ENCODE results near the gene SHMT2. TPM values are rescaled to one million over a fixed set of nuclear protein-coding genes. Genes with fewer than 3 reads are reported as not detected.

SHMT2 gene
- total and polyA plus RNA-seq, 2 donors from 2014 or later, result 49.3 to 70.1 TPM

GRCh38 chr12:57198329-57198728 lies 31.2 kb upstream of the SHMT2 start:
- no peak for TF ChIP-seq CTCF (IDR thresholded peaks at IDR 0.05; ENCODE audit: borderline replicate concordance, extremely low read depth, insufficient read depth)
- Histone ChIP-seq H3K36me3 (ENCODE audit: control insufficient read depth in 2 of 3, insufficient read depth in 3 of 3, low read length in 3 of 3) (peaks cover 0 to 13% (median 7%) of the 10 kb centered on the region in 3 donors), H3K4me3 (ENCODE audit: low read length in 3 of 3) (no peak overlapping the region), H3K9ac (ENCODE audit: low read length in 3 of 3) (no peak overlapping the region), H3K4me1 (ENCODE audit: control insufficient read depth in 2 of 3, insufficient read depth in 2 of 3, low read depth in 1 of 3, low read length in 3 of 3) (no peaks in the 10 kb centered on the region), H3K9me3 (ENCODE audit: control insufficient read depth in 2 of 3, insufficient read depth in 1 of 3, low read length in 3 of 3) (no peaks in the 10 kb centered on the region), H3K27me3 (ENCODE audit: control insufficient read depth, insufficient read depth, low read length) (no peaks in the 10 kb centered on the region), H3K27ac (ENCODE audit: low read depth in 2 of 2, low read length in 2 of 2) (no peak overlapping the region)
- DNase-seq, result no peak
- intact Hi-C loops (cut with DNase I), result no loop called here
- FAIRE-seq, result no peak

GRCh38 chr12:57199191-57199590 lies 30.3 kb upstream of the SHMT2 start:
- Histone ChIP-seq H3K9ac (ENCODE audit: low read length in 3 of 3) (no peak overlapping the region), H3K4me3 (ENCODE audit: low read length in 3 of 3) (no peak overlapping the region), H3K27me3 (ENCODE audit: control insufficient read depth, insufficient read depth, low read length) (no peaks in the 10 kb centered on the region), H3K27ac (ENCODE audit: low read depth in 2 of 2, low read length in 2 of 2) (no peak overlapping the region), H3K4me1 (ENCODE audit: control insufficient read depth in 2 of 3, insufficient read depth in 2 of 3, low read depth in 1 of 3, low read length in 3 of 3) (no peaks in the 10 kb centered on the region), H3K9me3 (ENCODE audit: control insufficient read depth in 2 of 3, insufficient read depth in 1 of 3, low read length in 3 of 3) (no peaks in the 10 kb centered on the region), H3K36me3 (ENCODE audit: control insufficient read depth in 2 of 3, insufficient read depth in 3 of 3, low read length in 3 of 3) (peaks cover 0 to 9% (median 7%) of the 10 kb centered on the region in 3 donors)
- no peak for TF ChIP-seq CTCF (IDR thresholded peaks at IDR 0.05; ENCODE audit: borderline replicate concordance, extremely low read depth, insufficient read depth)
- FAIRE-seq (no peak), DNase-seq (no peak)
- intact Hi-C loops (cut with DNase I), result no loop called here

GRCh38 chr12:57200497-57200896 lies 29.0 kb upstream of the SHMT2 start:
- Histone ChIP-seq H3K4me3 (ENCODE audit: low read length in 3 of 3) (no peak overlapping the region), H3K9ac (ENCODE audit: low read length in 3 of 3) (no peak overlapping the region), H3K9me3 (ENCODE audit: control insufficient read depth in 2 of 3, insufficient read depth in 1 of 3, low read length in 3 of 3) (no peaks in the 10 kb centered on the region), H3K27ac (ENCODE audit: low read depth in 2 of 2, low read length in 2 of 2) (no peak overlapping the region), H3K27me3 (ENCODE audit: control insufficient read depth, insufficient read depth, low read length) (no peaks in the 10 kb centered on the region), H3K36me3 (ENCODE audit: control insufficient read depth in 2 of 3, insufficient read depth in 3 of 3, low read length in 3 of 3) (peaks cover 0 to 6% (median 5%) of the 10 kb centered on the region in 3 donors), H3K4me1 (ENCODE audit: control insufficient read depth in 2 of 3, insufficient read depth in 2 of 3, low read depth in 1 of 3, low read length in 3 of 3) (no peaks in the 10 kb centered on the region)
- no peak for FAIRE-seq
- no peak for DNase-seq
- no peak for TF ChIP-seq CTCF (IDR thresholded peaks at IDR 0.05; ENCODE audit: borderline replicate concordance, extremely low read depth, insufficient read depth)
- intact Hi-C loops (cut with DNase I), result no loop called here

- intact Hi-C loops (cut with DNase I), result no loop called here
- H3K4me1 ChIP-seq (ENCODE audit: control insufficient read depth in 2 of 3, insufficient read depth in 2 of 3, low read depth in 1 of 3, low read length in 3 of 3), result no peaks in the 10 kb centered on the region
- H3K9ac ChIP-seq (ENCODE audit: low read length in 3 of 3), result no peak overlapping the region
- H3K9me3 ChIP-seq (ENCODE audit: control insufficient read depth in 2 of 3, insufficient read depth in 1 of 3, low read length in 3 of 3), result no peaks in the 10 kb centered on the region
- H3K4me3 ChIP-seq (ENCODE audit: low read length in 3 of 3), result no peak overlapping the region
- FAIRE-seq, result no peak
- no peak for DNase-seq
- no peak for TF ChIP-seq CTCF (IDR thresholded peaks at IDR 0.05; ENCODE audit: borderline replicate concordance, extremely low read depth, insufficient read depth)
- H3K27ac ChIP-seq (ENCODE audit: low read depth in 2 of 2, low read length in 2 of 2), result no peak overlapping the region
- no peaks in the 10 kb centered on the region for H3K27me3 ChIP-seq (ENCODE audit: control insufficient read depth, insufficient read depth, low read length)
- H3K36me3 ChIP-seq (ENCODE audit: control insufficient read depth in 2 of 3, insufficient read depth in 3 of 3, low read length in 3 of 3), result peaks cover 2 to 7% (median 6%) of the 10 kb centered on the region in 3 donors
Observed at GRCh38 chr12:57201219-57201618, 28.3 kb upstream of the SHMT2 start.

All from kidney (tissue), 14 donors.